HUES48 (cell line): Measurements from ENCODE around the gene RALGAPA2.

Experiments used
- H3K27ac ChIP-seq: one replicate; pipeline ENCODE4 v1.7.0; 2013; ENCODE audit warnings: low read depth, low read length, inconsistent platforms
- H3K27me3 ChIP-seq: 2 replicates; pipeline ENCODE4 v1.6.1; 2013; ENCODE audit warnings: mild to moderate bottlenecking, low read length; ENCODE audit not compliant: control insufficient read depth, insufficient read depth
- H3K36me3 ChIP-seq: 2 replicates; pipeline ENCODE4 v1.6.1; 2013; ENCODE audit warnings: low read length; ENCODE audit not compliant: control insufficient read depth, insufficient read depth
- H3K4me1 ChIP-seq: 2 replicates; pipeline ENCODE4 v1.6.1; 2013; ENCODE audit warnings: mild to moderate bottlenecking, low read length; ENCODE audit not compliant: control insufficient read depth, insufficient read depth
- H3K4me3 ChIP-seq: 2 replicates; pipeline ENCODE4 v1.5.1; 2013; ENCODE audit warnings: mild to moderate bottlenecking, low read depth, low read length
- H3K9ac ChIP-seq: 2 replicates; pipeline ENCODE4 v1.6.1; 2013; ENCODE audit warnings: mild to moderate bottlenecking, low read depth, low read length, moderate library complexity
- H3K9me3 ChIP-seq: 2 replicates; pipeline ENCODE4 v1.6.1; 2013; ENCODE audit warnings: low read length; ENCODE audit not compliant: control insufficient read depth, insufficient read depth

RALGAPA2 gene

GRCh38 chr20:20630551-20630950 is 81.9 kb downstream of the RALGAPA2 start:
- Histone ChIP-seq H3K9me3 (no peaks in the 10 kb centered on the region), H3K4me3 (no peak overlapping the region), H3K27me3 (no peaks in the 10 kb centered on the region), H3K9ac (no peak overlapping the region), H3K36me3 (peaks cover 34% of the 10 kb centered on the region), H3K27ac (no peak overlapping the region), H3K4me1 (no peaks in the 10 kb centered on the region)

- Histone ChIP-seq H3K36me3 (peaks cover 26% of the 10 kb centered on the region), H3K27ac (no peak overlapping the region), H3K4me3 (no peak overlapping the region), H3K9ac (no peak overlapping the region), H3K27me3 (no peaks in the 10 kb centered on the region), H3K9me3 (no peaks in the 10 kb centered on the region), H3K4me1 (no peaks in the 10 kb centered on the region)
These were observed 82.8 kb downstream of the RALGAPA2 start for GRCh38 chr20:20629556-20630188.

GRCh38 chr20:20628314-20628713 is 84.1 kb downstream of the RALGAPA2 start:
- Histone ChIP-seq H3K27ac (no peak overlapping the region), H3K9ac (no peak overlapping the region), H3K4me1 (no peaks in the 10 kb centered on the region), H3K4me3 (no peak overlapping the region), H3K27me3 (no peaks in the 10 kb centered on the region), H3K36me3 (peaks cover 25% of the 10 kb centered on the region), H3K9me3 (no peaks in the 10 kb centered on the region)

GRCh38 chr20:20627471-20627870 is 85.0 kb downstream of the RALGAPA2 start:
- Histone ChIP-seq H3K27me3 (no peaks in the 10 kb centered on the region), H3K4me1 (no peaks in the 10 kb centered on the region), H3K9me3 (no peaks in the 10 kb centered on the region), H3K36me3 (peaks cover 25% of the 10 kb centered on the region), H3K4me3 (no peak overlapping the region), H3K9ac (no peak overlapping the region), H3K27ac (no peak overlapping the region)

- Histone ChIP-seq H3K4me1 (no peaks in the 10 kb centered on the region), H3K4me3 (no peak overlapping the region), H3K27ac (no peak overlapping the region), H3K36me3 (peaks cover 28% of the 10 kb centered on the region), H3K9me3 (no peaks in the 10 kb centered on the region), H3K27me3 (no peaks in the 10 kb centered on the region), H3K9ac (no peak overlapping the region)
These were observed 87.5 kb downstream of the RALGAPA2 start for GRCh38 chr20:20624914-20625313.

GRCh38 chr20:20621195-20621594 is 91.2 kb downstream of the RALGAPA2 start:
- H3K9me3 ChIP-seq = no peaks in the 10 kb centered on the region
- H3K9ac ChIP-seq = no peak overlapping the region
- H3K36me3 ChIP-seq = peaks cover 11% of the 10 kb centered on the region
- H3K4me1 ChIP-seq = no peaks in the 10 kb centered on the region
- no peaks in the 10 kb centered on the region for H3K27me3 ChIP-seq
- no peak overlapping the region for H3K4me3 ChIP-seq
- H3K27ac ChIP-seq = no peak overlapping the region

- no peaks in the 10 kb centered on the region for H3K4me1 ChIP-seq
- H3K9ac ChIP-seq = no peak overlapping the region
- no peaks in the 10 kb centered on the region for H3K9me3 ChIP-seq
- no peak overlapping the region for H3K27ac ChIP-seq
- H3K27me3 ChIP-seq = no peaks in the 10 kb centered on the region
- peaks cover 22% of the 10 kb centered on the region for H3K36me3 ChIP-seq
- H3K4me3 ChIP-seq = no peak overlapping the region
These were observed 98.1 kb downstream of the RALGAPA2 start for GRCh38 chr20:20614391-20614790.

GRCh38 chr20:20612251-20612650 is 100.2 kb downstream of the RALGAPA2 start:
- H3K4me1 ChIP-seq = no peaks in the 10 kb centered on the region
- no peaks in the 10 kb centered on the region for H3K9me3 ChIP-seq
- peaks cover 14% of the 10 kb centered on the region; the same call in 1 of the 2 replicates for H3K36me3 ChIP-seq
- H3K27ac ChIP-seq = no peak overlapping the region
- no peak overlapping the region for H3K4me3 ChIP-seq
- H3K27me3 ChIP-seq = no peaks in the 10 kb centered on the region
- H3K9ac ChIP-seq = no peak overlapping the region

GRCh38 chr20:20611167-20611566 is 101.3 kb downstream of the RALGAPA2 start:
- no peaks in the 10 kb centered on the region for H3K9me3 ChIP-seq
- H3K36me3 ChIP-seq = peaks cover 14% of the 10 kb centered on the region; the same call in 1 of the 2 replicates
- H3K27me3 ChIP-seq = no peaks in the 10 kb centered on the region
- no peaks in the 10 kb centered on the region for H3K4me1 ChIP-seq
- no peak overlapping the region for H3K4me3 ChIP-seq
- H3K9ac ChIP-seq = no peak overlapping the region
- H3K27ac ChIP-seq = no peak overlapping the region

GRCh38 chr20:20609522-20609921 is 102.9 kb downstream of the RALGAPA2 start:
- Histone ChIP-seq H3K27me3 (no peaks in the 10 kb centered on the region), H3K4me1 (no peaks in the 10 kb centered on the region), H3K4me3 (no peak overlapping the region), H3K36me3 (peaks cover 8% of the 10 kb centered on the region; the same call in 1 of the 2 replicates), H3K27ac (no peak overlapping the region), H3K9ac (no peak overlapping the region), H3K9me3 (no peaks in the 10 kb centered on the region)

- H3K27me3 ChIP-seq = no peaks in the 10 kb centered on the region
- H3K27ac ChIP-seq = no peak overlapping the region
- no peaks in the 10 kb centered on the region for H3K9me3 ChIP-seq
- H3K9ac ChIP-seq = no peak overlapping the region
- H3K4me1 ChIP-seq = no peaks in the 10 kb centered on the region
- no peak overlapping the region for H3K4me3 ChIP-seq
- peaks cover 6% of the 10 kb centered on the region; the same call in 1 of the 2 replicates for H3K36me3 ChIP-seq
These were observed 103.8 kb downstream of the RALGAPA2 start for GRCh38 chr20:20608641-20609040.
